GM21447 (cell line): Measurements from ENCODE around the gene BCL6B.
A peak's percentile ranks its signal among the peaks of the same experiment; 100 is the strongest.
"Not testable (repeated sequence)": the region's sequence is repeated elsewhere in the genome, so short reads cannot be mapped to it uniquely, and the experiment has no call there.

Source experiments
- ATAC-seq: cut with Tn5 transposase; IDR thresholded peaks from one replicate; pipeline ENCODE4 v1.9.1; 2021; ENCODE audit not compliant: unreplicated experiment

Gene BCL6B

GRCh38 chr17:7026471-7027115 is 3.7 kb downstream of the BCL6B start:
- ATAC-seq = no peak

DNA sequence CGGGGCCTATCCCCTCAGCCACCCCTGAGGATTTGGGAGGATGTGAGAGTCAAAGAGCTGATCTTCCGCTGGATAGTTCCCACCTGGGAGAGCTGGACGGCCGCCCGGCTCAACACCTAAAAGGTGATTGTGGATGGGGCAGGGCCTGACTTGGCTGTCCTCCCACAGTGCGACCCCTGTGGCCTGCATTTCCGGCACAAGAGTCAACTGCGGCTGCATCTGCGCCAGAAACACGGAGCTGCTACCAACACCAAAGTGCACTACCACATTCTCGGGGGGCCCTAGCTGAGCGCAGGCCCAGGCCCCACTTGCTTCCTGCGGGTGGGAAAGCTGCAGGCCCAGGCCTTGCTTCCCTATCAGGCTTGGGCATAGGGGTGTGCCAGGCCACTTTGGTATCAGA is 4.5 kb downstream of the BCL6B start:
- no peak for ATAC-seq

GRCh38 chr17:7029096-7029495 is 6.2 kb downstream of the BCL6B start:
- ATAC-seq = no peak

GRCh38 chr17:7029659-7030058 is 6.8 kb downstream of the BCL6B start:
- ATAC-seq = no peak

- peak; percentile 15 for ATAC-seq
Observed at GRCh38 chr17:7034955-7035590, 12.2 kb downstream of the BCL6B start.

GRCh38 chr17:7035591-7036368 is 12.9 kb downstream of the BCL6B start, which contains the start of gene SLC16A13:
SLC16A13 (plus strand) TSS chr17:7036015; CDS start chr17:7036383, 368 bp downstream.
- peak; percentile 87 for ATAC-seq

GRCh38 chr17:7038025-7038862 is 15.4 kb downstream of the BCL6B start:
- ATAC-seq = no peak

- ATAC-seq = no peak
Observed at GRCh38 chr17:7039832-7040231, 17.0 kb downstream of the BCL6B start.

DNA sequence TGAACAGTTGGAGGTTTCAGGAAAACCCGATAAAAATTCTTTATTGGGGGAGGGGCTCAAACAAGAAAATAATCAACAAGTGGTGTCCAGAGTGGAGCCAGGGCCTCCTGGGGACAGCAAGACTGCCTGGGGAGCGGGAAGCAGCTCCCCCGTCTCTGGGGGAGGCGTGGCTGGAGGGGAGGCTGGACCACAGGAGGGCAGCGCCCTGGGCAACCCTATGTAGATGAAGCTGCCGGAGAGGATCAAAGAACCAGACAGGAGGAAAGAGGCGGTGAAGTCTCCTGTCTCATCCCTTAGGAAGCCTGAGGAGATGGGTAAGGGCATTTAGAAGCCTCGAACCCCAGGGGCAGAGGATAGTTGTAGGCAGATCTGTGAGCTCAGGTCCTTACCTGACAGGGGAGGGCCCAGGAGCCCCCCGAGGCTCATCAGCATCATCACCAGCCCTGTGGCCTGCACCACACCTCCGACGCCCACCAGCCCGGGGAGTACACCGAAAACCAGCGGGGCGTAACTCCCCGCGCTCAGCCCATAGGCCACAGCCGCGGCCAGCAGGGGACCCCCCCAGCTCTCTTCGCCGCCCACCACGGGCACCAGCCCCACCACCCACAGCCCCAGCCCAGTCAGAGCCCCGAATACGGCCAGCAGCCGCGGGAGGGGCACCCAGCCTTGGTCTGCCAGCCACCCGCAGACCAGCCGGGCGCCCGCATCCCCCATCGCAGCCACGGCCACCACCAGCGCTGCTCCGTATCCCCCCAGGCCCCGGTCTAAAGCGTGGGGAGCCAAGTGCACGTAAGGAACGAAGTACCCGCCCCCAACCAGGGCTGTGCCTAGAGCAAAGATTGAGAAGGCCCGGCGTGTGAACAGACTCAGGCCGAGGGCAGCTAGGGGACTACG is 19.0 kb downstream of the BCL6B start:
- ATAC-seq = no peak

GRCh38 chr17:7042501-7043181 is 19.8 kb downstream of the BCL6B start:
- ATAC-seq = no peak

DNA sequence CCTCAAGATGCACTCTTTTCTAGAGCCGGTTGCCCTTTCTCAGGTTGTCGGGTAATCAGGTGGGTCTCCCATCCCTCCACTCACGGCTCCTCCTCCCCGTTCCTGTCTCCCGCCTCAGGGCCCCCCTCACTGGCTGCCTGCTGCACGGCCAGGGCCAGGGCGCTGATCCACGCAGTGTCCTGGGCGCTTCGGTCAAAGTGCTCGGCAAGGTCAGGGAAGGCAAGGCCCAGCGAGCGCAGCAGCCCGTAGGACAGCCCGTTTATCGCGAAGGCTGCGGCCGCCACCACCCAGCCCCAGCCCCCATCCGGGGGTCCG is 20.3 kb downstream of the BCL6B start:
- no peak for ATAC-seq

DNA sequence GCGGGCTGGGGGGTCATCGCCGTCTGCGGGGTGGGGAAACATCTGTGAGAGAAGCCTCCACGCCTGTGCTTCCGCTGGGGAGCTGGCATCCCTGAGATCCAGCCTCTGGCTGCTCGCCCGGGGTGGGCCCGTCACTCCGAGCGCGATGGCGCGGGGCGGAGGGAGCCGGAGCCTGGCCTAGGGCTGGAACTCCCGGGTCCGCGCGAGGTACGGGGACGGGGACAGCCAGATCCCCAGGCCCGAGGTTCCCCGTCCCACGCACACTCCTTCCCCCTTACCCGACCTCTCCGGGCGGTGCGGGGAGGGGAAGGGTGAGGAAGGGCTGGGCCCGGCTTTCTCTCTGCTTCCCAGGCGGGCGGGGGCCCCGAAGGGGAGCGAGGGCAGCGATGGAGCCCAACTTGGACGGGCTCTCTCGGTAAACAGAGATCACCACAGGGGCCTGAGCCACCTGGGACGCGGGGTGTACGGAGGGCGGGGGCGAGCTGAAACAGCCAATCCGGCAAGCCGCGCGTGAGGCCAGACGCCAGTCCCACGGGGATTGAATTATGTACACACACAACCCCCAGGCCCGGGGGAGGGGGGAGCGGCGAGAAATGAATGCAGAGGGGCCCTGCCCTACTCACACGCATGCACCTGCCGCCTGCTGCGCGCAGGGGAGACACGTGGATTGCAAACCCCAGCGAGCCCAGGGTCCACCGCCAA is 20.8 kb downstream of the BCL6B start, which contains the start of gene SLC16A11:
Gene SLC16A11 (minus strand): TSS at position 596 of the 702 bp plus-strand sequence. CDS start 579 bp downstream, at position 17.
- no peak for ATAC-seq

DNA sequence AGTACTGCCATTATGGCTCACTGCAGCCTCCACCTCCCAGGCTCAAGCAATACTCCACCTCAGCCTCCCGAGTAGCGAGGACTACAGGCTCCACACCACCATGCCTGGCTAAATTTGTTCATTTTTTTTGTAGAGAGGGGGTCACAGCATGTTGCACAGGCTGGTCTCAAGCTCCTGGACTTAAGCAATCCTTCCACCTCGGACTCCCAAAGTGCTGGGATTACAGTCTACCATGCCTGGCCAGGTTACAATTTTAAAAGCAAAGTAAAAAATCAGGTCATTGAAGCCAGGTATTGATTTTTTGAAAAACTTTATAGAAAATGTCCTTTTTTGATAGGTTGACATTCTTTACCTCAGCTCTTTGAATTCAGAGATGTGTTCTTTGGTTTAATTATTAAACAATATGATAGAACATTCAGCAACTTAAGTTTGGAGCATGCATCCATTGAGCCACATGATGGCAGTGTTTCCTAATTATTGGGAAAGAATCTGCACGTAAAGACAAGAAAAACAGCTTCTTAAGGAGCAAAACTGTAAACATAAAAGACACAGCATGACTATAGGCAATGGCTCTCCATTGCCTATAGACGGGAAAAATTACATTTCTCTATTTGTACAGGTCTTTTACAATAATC is 22.8 kb downstream of the BCL6B start:
- ATAC-seq = no peak

DNA sequence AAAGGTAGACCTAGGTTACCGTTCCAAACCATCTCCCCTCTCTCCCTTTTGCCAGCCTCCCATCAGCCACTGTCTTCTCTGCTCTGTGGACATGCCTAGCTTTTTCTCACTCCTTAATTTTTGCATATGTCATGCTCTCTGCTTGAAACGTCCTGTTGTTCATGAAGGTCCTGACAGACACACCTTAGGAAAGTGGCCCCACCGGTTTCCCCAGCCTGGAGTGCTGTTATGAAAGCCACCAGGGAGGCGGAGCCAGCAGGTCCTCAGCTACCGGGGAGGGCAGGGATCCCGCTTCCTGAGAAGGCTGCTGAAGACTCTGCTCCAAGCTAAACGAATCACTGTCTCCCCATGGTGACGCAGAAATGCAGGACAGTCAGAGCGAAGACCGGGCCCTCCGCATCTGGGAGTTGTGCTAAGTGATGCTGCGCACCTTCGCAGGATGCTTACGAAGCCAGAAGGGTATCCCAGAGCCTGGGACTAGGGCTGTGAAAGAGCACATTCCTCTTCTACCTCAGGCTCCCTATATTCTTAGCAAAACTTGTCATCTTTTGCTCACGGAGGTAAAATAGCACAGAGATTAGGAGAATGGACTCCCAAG is 23.4 kb downstream of the BCL6B start:
- no peak for ATAC-seq

DNA sequence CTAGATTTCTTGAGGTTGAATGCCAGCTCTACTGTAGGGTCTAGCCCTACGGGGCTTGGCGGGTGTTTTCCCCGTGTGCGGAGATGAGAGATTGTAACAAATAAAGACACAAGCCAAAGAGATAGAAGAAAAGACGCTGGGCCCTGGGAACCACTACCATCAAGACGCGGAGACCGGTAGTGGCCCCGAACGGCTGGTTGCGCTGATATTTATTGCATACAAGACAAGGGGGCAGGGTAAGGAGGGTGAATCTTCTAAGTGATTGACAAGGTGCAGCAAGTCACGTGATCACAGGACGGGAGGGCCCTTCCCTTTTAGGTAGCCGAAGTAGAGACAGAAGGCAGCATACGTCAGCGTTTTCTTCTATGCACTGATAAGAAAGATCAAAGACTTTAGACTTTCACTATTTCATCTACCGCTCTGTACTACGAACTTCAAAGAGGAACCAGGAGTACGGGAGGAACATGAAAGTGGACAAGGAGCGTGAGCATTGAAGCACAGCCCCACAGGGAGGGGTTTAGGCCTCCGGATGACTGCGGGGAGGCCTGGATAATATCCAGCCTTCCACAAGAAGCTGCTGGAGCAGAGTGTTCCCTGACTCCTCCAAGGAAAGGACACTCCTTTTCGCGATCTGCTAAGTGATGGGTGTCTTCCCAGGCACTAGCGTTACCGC is 24.0 kb downstream of the BCL6B start:
- not testable (repeated sequence) for ATAC-seq

DNA sequence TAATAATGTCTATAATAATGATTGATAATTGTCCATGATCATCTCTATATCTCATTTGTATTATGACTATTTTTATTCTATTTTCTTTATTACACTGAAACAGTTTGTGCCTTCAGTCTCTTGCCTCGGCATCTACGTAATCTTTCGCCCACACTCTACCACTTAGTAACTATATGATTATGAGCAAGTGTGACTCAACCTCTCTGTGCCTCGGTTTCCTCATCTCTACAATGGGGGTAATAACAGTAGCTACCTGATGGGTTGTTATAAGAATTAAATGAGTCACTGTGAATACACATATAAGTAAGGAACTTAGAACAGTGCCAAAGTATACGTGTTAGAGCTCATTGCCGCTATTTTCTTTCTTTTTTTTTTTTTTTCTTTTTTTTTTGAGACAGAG is 24.7 kb downstream of the BCL6B start:
- ATAC-seq = no peak

DNA sequence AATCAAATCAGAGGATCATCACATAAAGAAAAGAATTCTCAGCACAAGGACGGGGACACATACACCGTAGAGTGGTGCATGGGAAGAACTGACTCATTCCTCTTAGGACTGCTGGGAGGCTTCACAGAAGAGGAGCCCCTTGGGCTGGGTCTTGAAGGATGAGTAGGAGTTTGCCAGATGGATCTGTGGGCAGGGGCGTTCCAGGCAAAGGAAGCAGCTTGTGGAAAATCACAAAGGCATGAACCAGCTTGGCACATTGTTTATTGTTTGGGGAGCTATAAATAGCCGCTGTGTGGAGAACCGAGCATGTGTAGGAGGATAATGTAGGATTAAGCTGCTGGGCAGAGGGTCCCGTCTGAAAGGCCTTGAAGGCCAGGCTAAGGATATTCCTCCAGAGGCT is 26.1 kb downstream of the BCL6B start:
- no peak for ATAC-seq

GRCh38 chr17:7050583-7050982 is 27.7 kb downstream of the BCL6B start:
- not testable (repeated sequence) for ATAC-seq
